Neural cell (in vitro differentiated cells): ENCODE results near the gene EDAR. TPM values are rescaled to one million over a fixed set of nuclear protein-coding genes. Genes with fewer than 3 reads are reported as not detected.

Source experiments
- H2AFZ ChIP-seq: fragments of 200-600, 300-800 bp; sonication (generic), shearing (Covaris generic); 2 replicates; pipeline ENCODE4 v1.6.0; 2014; ENCODE audit warnings: low read depth, mild to moderate bottlenecking, antibody characterized with exemption, low read length, moderate library complexity
- H3F3A ChIP-seq: fragments of 200-600 bp; shearing (Covaris generic); 2 replicates; pipeline ENCODE4 v1.6.1; 2016; ENCODE audit warnings: mild to moderate bottlenecking, moderate library complexity, mixed read lengths, antibody characterized with exemption, low read length; ENCODE audit not compliant: insufficient read depth, poor library complexity, severe bottlenecking
- H3K27ac ChIP-seq: fragments of 200-600, 300-800 bp; sonication (generic), shearing (Covaris generic); 2 replicates; pipeline ENCODE4 v1.5.1; 2014; ENCODE audit warnings: mild to moderate bottlenecking, low read length, moderate library complexity
- H3K27me3 ChIP-seq: fragments of 300-800, 200-600 bp; sonication (generic), shearing (Covaris generic); 2 replicates; pipeline ENCODE4 v1.6.0; 2014; ENCODE audit warnings: mild to moderate bottlenecking, low read depth, low read length, moderate library complexity; ENCODE audit not compliant: insufficient read depth
- H3K36me3 ChIP-seq: fragments of 300-800, 200-600 bp; sonication (generic), shearing (Covaris generic); 2 replicates; pipeline ENCODE4 v1.5.1; 2014; ENCODE audit warnings: mild to moderate bottlenecking, antibody characterized with exemption, low read length, moderate library complexity; ENCODE audit not compliant: insufficient read depth
- H3K4me2 ChIP-seq: fragments of 300-800, 200-600 bp; sonication (generic), shearing (Covaris generic); 2 replicates; pipeline ENCODE4 v1.6.0; 2014; ENCODE audit warnings: mild to moderate bottlenecking, low read length
- H3K4me3 ChIP-seq: fragments of 300-800, 200-600 bp; sonication (generic), shearing (Covaris generic); 2 replicates; pipeline ENCODE4 v1.5.1; 2014; ENCODE audit warnings: mild to moderate bottlenecking, low read length, moderate library complexity
- H3K79me2 ChIP-seq: fragments of 200-600 bp; shearing (Covaris generic); replicated peaks from 2 replicates; pipeline ENCODE4 v1.6.0; 2014; ENCODE audit warnings: mild to moderate bottlenecking, low read length, moderate library complexity; ENCODE audit not compliant: insufficient read depth
- H3K9ac ChIP-seq: fragments of 300-800, 200-600 bp; sonication (generic), shearing (Covaris generic); 2 replicates; pipeline ENCODE4 v1.6.1; 2016; ENCODE audit warnings: mild to moderate bottlenecking, low read length, mixed read lengths
- H3K9me2 ChIP-seq: fragments of 200-600 bp; shearing (Covaris generic); 2 replicates; pipeline ENCODE4 v1.6.1; 2016; ENCODE audit warnings: mild to moderate bottlenecking, low read length, mixed read lengths; ENCODE audit not compliant: insufficient read depth
- H3K9me3 ChIP-seq: fragments of 200-600, 300-800 bp; sonication (generic), shearing (Covaris generic); 2 replicates; pipeline ENCODE4 v1.6.1; 2016; ENCODE audit warnings: mild to moderate bottlenecking, mixed run types, low read length, moderate library complexity, mixed read lengths
- H4K20me1 ChIP-seq: fragments of 200-600 bp; shearing (Covaris generic); 2 replicates; pipeline ENCODE4 v1.6.1; 2016; ENCODE audit warnings: mild to moderate bottlenecking, mixed run types; ENCODE audit not compliant: insufficient read depth
- CTCF ChIP-seq: fragments of 450-650 bp; IDR thresholded peaks from 2 replicates; pipeline ENCODE4 v1.5.1; 2014; ENCODE audit warnings: antibody characterized with exemption, mild to moderate bottlenecking, moderate library complexity; ENCODE audit not compliant: poor library complexity, severe bottlenecking
- EP300 ChIP-seq: fragments of 450-650 bp; conservative IDR thresholded peaks from 2 replicates; pipeline ENCODE4 v1.6.1; 2014; ENCODE audit warnings: antibody characterized with exemption, mild to moderate bottlenecking, moderate library complexity; ENCODE audit not compliant: poor library complexity, severe bottlenecking
- EZH2 ChIP-seq: fragments of 200-600, 300-800 bp; shearing (Covaris generic), sonication (generic); IDR thresholded peaks from 2 replicates; pipeline ENCODE4 v1.6.1; 2014; ENCODE audit warnings: antibody characterized with exemption, low read length, borderline replicate concordance, mild to moderate bottlenecking; ENCODE audit not compliant: insufficient read depth, poor library complexity, severe bottlenecking
- MXI1 ChIP-seq: fragments of 450-650 bp; conservative IDR thresholded peaks from 2 replicates; pipeline ENCODE4 v1.6.1; 2014; ENCODE audit warnings: antibody characterized with exemption, mild to moderate bottlenecking; ENCODE audit not compliant: poor library complexity, severe bottlenecking
- POLR2AphosphoS5 ChIP-seq: IDR thresholded peaks from 2 replicates; pipeline ENCODE4 v1.6.1; 2012
- RAD21 ChIP-seq: fragments of 450-650 bp; conservative IDR thresholded peaks from 2 replicates; pipeline ENCODE4 v1.6.1; 2014; ENCODE audit warnings: antibody characterized with exemption, mild to moderate bottlenecking, moderate library complexity
- REST ChIP-seq: IDR thresholded peaks from 2 replicates; pipeline ENCODE4 v1.6.1; 2012; ENCODE audit warnings: borderline replicate concordance
- SMC3 ChIP-seq: fragments of 450-650 bp; conservative IDR thresholded peaks from 2 replicates; pipeline ENCODE4 v1.6.1; 2014; ENCODE audit warnings: antibody characterized with exemption, mild to moderate bottlenecking, moderate library complexity; ENCODE audit not compliant: poor library complexity
- TAF1 ChIP-seq: IDR thresholded peaks from 2 replicates; pipeline ENCODE4 v1.6.1; 2012; ENCODE audit warnings: low read depth
- polyA plus RNA-seq: library from polyadenylated mRNA; depleted of rRNA; stranded (reverse); fragments of >200 nt; gene quantifications from 2 replicates; pipeline ENCODE4 v1.2.3, GENCODE V29; 2014

EDAR gene
- polyA plus RNA-seq, 1 donor from 2014 or later = not detected

DNA sequence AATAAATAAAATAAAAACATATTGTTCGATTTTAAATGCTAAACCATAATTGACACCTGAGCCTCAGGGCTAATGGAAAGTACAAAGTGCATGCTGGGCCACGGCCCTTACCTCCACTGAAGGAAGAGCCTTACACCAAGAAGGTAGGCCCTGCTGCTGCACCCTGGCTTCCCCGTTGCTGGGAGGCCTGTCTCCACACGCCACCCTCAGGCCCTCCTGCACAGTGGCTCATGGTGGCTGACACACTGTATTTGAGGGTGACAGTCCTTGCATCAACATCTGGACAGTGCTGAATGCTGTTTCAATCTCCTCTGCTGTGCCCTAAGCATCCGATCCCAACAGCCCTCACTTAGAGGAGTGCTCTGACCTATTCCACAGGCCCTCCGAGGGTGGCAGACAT, 39.3 kb upstream of the EDAR start:
- no peak overlapping the region for H2AFZ ChIP-seq
- H3K79me2 ChIP-seq = no peaks in the 10 kb centered on the region
- no peaks in the 10 kb centered on the region for H3K9me3 ChIP-seq
- peaks cover 21% of the 10 kb centered on the region for H3K27me3 ChIP-seq
- no peaks in the 10 kb centered on the region for H3K36me3 ChIP-seq
- no peak overlapping the region for H3K4me2 ChIP-seq
- H3K9me2 ChIP-seq = no peaks in the 10 kb centered on the region
- H4K20me1 ChIP-seq = no peaks in the 10 kb centered on the region
- no peak for TF ChIP-seq REST
- TF ChIP-seq RAD21 = no peak
- no peak for TF ChIP-seq EP300
- no peak for TF ChIP-seq MXI1
- no peak for TF ChIP-seq POLR2AphosphoS5
- no peaks in the 10 kb centered on the region for H3F3A ChIP-seq
- H3K27ac ChIP-seq = no peak overlapping the region
- no peak overlapping the region for H3K4me3 ChIP-seq
- no peak overlapping the region for H3K9ac ChIP-seq

- Histone ChIP-seq H3K9me2 (no peaks in the 10 kb centered on the region), H3K4me3 (no peak overlapping the region), H4K20me1 (no peaks in the 10 kb centered on the region), H3K9me3 (no peaks in the 10 kb centered on the region), H3K27ac (no peak overlapping the region), H2AFZ (no peak overlapping the region), H3K9ac (no peak overlapping the region), H3K27me3 (peaks cover 21% of the 10 kb centered on the region), H3F3A (no peaks in the 10 kb centered on the region), H3K4me2 (no peak overlapping the region), H3K79me2 (no peaks in the 10 kb centered on the region), H3K36me3 (no peaks in the 10 kb centered on the region)
- TF ChIP-seq POLR2AphosphoS5 (no peak), EZH2 (no peak), MXI1 (no peak), CTCF (no peak), SMC3 (no peak)
Observed at GRCh38 chr2:109027702-109028101, 38.7 kb upstream of the EDAR start.

GRCh38 chr2:109024477-109024876, 35.5 kb upstream of the EDAR start:
- no peaks in the 10 kb centered on the region for H3F3A ChIP-seq
- H3K9ac ChIP-seq = no peak overlapping the region
- H3K36me3 ChIP-seq = no peaks in the 10 kb centered on the region
- H3K27ac ChIP-seq = no peak overlapping the region
- no peaks in the 10 kb centered on the region for H3K27me3 ChIP-seq
- H4K20me1 ChIP-seq = no peaks in the 10 kb centered on the region
- no peak overlapping the region for H3K4me3 ChIP-seq
- H3K79me2 ChIP-seq = no peaks in the 10 kb centered on the region
- TF ChIP-seq POLR2AphosphoS5 (no peak), MXI1 (no peak), TAF1 (no peak), SMC3 (no peak), EP300 (no peak), EZH2 (no peak), CTCF (no peak), RAD21 (no peak), REST (no peak)
- H2AFZ ChIP-seq = no peak overlapping the region
- H3K9me2 ChIP-seq = no peaks in the 10 kb centered on the region
- no peak overlapping the region for H3K4me2 ChIP-seq
- H3K9me3 ChIP-seq = no peaks in the 10 kb centered on the region
